H1 (cell line): Measurements from ENCODE around the gene USP51.

ENCODE experiments used
- CREB1 ChIP-seq: IDR thresholded peaks from 2 replicates; pipeline ENCODE4 v1.6.1; 2012; ENCODE audit warnings: inconsistent platforms
- EP300 ChIP-seq, 2 experiments: IDR thresholded peaks; 1 replicate in 1 of 2; 2 replicates in 1 of 2; pipeline ENCODE4 v1.6.1; 2011 to 2012; ENCODE audit warnings: low read depth in 2 of 2, low read length in 2 of 2, mild to moderate bottlenecking in 2 of 2, borderline replicate concordance in 1 of 2, inconsistent platforms in 1 of 2, moderate library complexity in 1 of 2
- EZH2 ChIP-seq: fragments of 200-600 bp; sonication (generic); IDR thresholded peaks from 2 replicates; pipeline ENCODE4 v1.7.1; 2012; ENCODE audit warnings: low read depth, mild to moderate bottlenecking, moderate library complexity, low read length, inconsistent platforms; ENCODE audit not compliant: severe bottlenecking
- POLR2A ChIP-seq, 2 experiments: IDR thresholded peaks; 1 replicate in 1 of 2; 2 replicates in 1 of 2; pipeline ENCODE4 v1.6.1; 2011; ENCODE audit warnings: low read depth in 2 of 2, low read length in 2 of 2, mild to moderate bottlenecking in 2 of 2; ENCODE audit errors: control extremely low read depth in 1 of 2
- SP2 ChIP-seq: IDR thresholded peaks from 2 replicates; pipeline ENCODE4 v1.6.1; 2012; ENCODE audit warnings: mild to moderate bottlenecking, low read length, inconsistent platforms
- SUZ12 ChIP-seq: fragments of 200-600 bp; sonication (generic); IDR thresholded peaks from 2 replicates; pipeline ENCODE4 v1.6.1; 2012; ENCODE audit warnings: mild to moderate bottlenecking, inconsistent platforms, low read length, moderate library complexity, mixed read lengths
- TF ChIP-seq, protein P1 (sequence below), 3 experiments: IDR thresholded peaks; 1 replicate in 2 of 3; 2 replicates in 1 of 3; pipeline versions ENCODE4 v1.5.1 to v1.6.1; 2011; ENCODE audit warnings: low read length in 3 of 3, mild to moderate bottlenecking in 3 of 3, inconsistent platforms in 2 of 3, low read depth in 1 of 3, moderate library complexity in 1 of 3; ENCODE audit not compliant: insufficient read depth in 1 of 3; ENCODE audit errors: control extremely low read depth in 1 of 3

DNA sequence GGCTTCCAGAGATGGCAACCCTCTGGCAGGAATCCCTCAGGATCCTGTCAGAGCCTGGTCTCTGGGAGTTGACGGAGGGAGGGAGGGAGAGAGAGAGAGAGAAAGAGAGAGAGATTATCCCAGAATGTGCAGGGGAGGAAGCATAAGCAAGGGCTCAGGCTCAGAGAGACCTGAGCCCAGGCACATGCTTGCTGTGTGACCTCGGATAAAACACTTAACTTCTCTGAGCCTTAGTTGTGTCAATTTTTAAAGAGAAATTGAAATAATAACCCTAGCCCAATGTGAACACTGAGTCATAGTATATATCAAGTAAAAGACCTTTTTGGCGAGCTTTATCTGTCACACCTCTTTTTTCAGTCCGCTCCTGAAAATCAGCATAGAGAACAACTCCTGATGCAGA lies 473 bp upstream of the USP51 start:
- TF ChIP-seq, protein P1, sequence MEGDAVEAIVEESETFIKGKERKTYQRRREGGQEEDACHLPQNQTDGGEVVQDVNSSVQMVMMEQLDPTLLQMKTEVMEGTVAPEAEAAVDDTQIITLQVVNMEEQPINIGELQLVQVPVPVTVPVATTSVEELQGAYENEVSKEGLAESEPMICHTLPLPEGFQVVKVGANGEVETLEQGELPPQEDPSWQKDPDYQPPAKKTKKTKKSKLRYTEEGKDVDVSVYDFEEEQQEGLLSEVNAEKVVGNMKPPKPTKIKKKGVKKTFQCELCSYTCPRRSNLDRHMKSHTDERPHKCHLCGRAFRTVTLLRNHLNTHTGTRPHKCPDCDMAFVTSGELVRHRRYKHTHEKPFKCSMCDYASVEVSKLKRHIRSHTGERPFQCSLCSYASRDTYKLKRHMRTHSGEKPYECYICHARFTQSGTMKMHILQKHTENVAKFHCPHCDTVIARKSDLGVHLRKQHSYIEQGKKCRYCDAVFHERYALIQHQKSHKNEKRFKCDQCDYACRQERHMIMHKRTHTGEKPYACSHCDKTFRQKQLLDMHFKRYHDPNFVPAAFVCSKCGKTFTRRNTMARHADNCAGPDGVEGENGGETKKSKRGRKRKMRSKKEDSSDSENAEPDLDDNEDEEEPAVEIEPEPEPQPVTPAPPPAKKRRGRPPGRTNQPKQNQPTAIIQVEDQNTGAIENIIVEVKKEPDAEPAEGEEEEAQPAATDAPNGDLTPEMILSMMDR (IDR thresholded peaks at IDR 0.05; ENCODE audit: control extremely low read depth in 1 of 3, insufficient read depth in 1 of 3, low read depth in 1 of 3, low read length in 3 of 3): no peak
- no peak for TF ChIP-seq SP2
- no peak for TF ChIP-seq POLR2A (IDR thresholded peaks at IDR 0.05; ENCODE audit: control extremely low read depth in 1 of 2, low read depth in 2 of 2, low read length in 2 of 2)
- TF ChIP-seq EP300 (IDR thresholded peaks at IDR 0.05; ENCODE audit: borderline replicate concordance in 1 of 2, low read depth in 2 of 2, low read length in 2 of 2): no peak
- TF ChIP-seq CREB1: no peak
- no peak for TF ChIP-seq EZH2
- TF ChIP-seq SUZ12: no peak
